Measurements from ENCODE around the gene RMC1. TPM values are rescaled to one million over a fixed set of nuclear protein-coding genes. Genes with fewer than 3 reads are reported as not detected.

RMC1 gene
- total and polyA plus RNA-seq, 2 of the 13 experiments (the other 11 are each of a cell fraction or from before 2014, with no cell fraction given) = 9.4 to 19.5 TPM

- TF ChIP-seq HMGXB3 (CRISPR knock-in tag; IDR thresholded peaks at IDR 0.05; ENCODE audit: borderline replicate concordance) (no peak), TERF1 (CRISPR knock-in tag; IDR thresholded peaks at IDR 0.05) (no peak), ETV6 (CRISPR knock-in tag; conservative IDR thresholded peaks at IDR 0.05) (no peak), FOXP1 (IDR thresholded peaks at IDR 0.05) (no peak), FOXP1 (CRISPR knock-in tag; IDR thresholded peaks at IDR 0.05) (no peak), ZNF709 (CRISPR knock-in tag; IDR thresholded peaks at IDR 0.05) (no peak), ZNF644 (CRISPR knock-in tag; IDR thresholded peaks at IDR 0.05; ENCODE audit: low read depth) (peak; percentile 62), ZNF792 (CRISPR knock-in tag; IDR thresholded peaks at IDR 0.05) (0 out of 2 replicates have a peak, but pooled peaks have one; percentile 20), ZSCAN25 (CRISPR knock-in tag; IDR thresholded peaks at IDR 0.05) (no peak), TCF7L2 (IDR thresholded peaks at IDR 0.05; ENCODE audit: low read depth, low read length) (no peak), KDM6A (CRISPR knock-in tag; IDR thresholded peaks at IDR 0.05; ENCODE audit: low read depth) (no peak), ZNF570 (CRISPR knock-in tag; IDR thresholded peaks at IDR 0.05; ENCODE audit: borderline replicate concordance) (no peak), ATRX (CRISPR knock-in tag; IDR thresholded peaks at IDR 0.05; ENCODE audit: borderline replicate concordance) (no peak), ATF4 (CRISPR knock-in tag; IDR thresholded peaks at IDR 0.05) (no peak), CCAR2 (optimal IDR thresholded peaks at IDR 0.05; ENCODE audit: low read depth, low read length) (no peak), BCL3 (CRISPR knock-in tag; IDR thresholded peaks at IDR 0.05) (no peak), HNRNPUL1 (IDR thresholded peaks at IDR 0.05; ENCODE audit: low read depth, low read length) (no peak), ZNF136 (CRISPR knock-in tag; IDR thresholded peaks at IDR 0.05; ENCODE audit: low read depth) (no peak), CBX1 (IDR thresholded peaks at IDR 0.05; ENCODE audit: low read depth) (no peak), PITX1 (CRISPR knock-in tag; IDR thresholded peaks at IDR 0.05) (no peak)
Measured at GRCh38 chr18:23460285-23461273, 42.7 kb upstream of the RMC1 start (continued).

Measured in HepG2 (cell line).